H54 (cell line): ENCODE data around the gene ABCC4.
A peak's percentile ranks its signal among the peaks of the same experiment; 100 is the strongest.
"Not testable (repeated sequence)": the region's sequence is repeated elsewhere in the genome, so short reads cannot be mapped to it uniquely, and the experiment has no call there.

Source experiments
- DNase-seq: peaks from one replicate; pipeline ENCODE4 v3.0.0; 2011; ENCODE audit warnings: low spot score, mixed read lengths; ENCODE audit not compliant: insufficient read length
- FAIRE-seq: peaks from 3 replicates; lab custom pipeline; 2011; peaks lifted over from hg19 to GRCh38; lab: Jason Lieb, UNC
- POLR2A ChIP-seq: IDR thresholded peaks from 2 replicates; pipeline ENCODE4 v1.6.1; 2011; ENCODE audit warnings: low read depth, mild to moderate bottlenecking, low read length

Gene ABCC4

GRCh38 chr13:95199896-95200295 is 101.4 kb downstream of the ABCC4 start:
- DNase-seq (no peak), FAIRE-seq (no peak)
- no peak for TF ChIP-seq POLR2A

- not testable (repeated sequence) for FAIRE-seq, DNase-seq
These were observed 102.6 kb downstream of the ABCC4 start for GRCh38 chr13:95198606-95199005.

GRCh38 chr13:95197548-95197947 is 103.7 kb downstream of the ABCC4 start:
- no peak for TF ChIP-seq POLR2A
- DNase-seq: no peak
- FAIRE-seq: no peak

- peak; percentile 6 for FAIRE-seq
- no peak for TF ChIP-seq POLR2A
- DNase-seq: no peak
These were observed 106.1 kb downstream of the ABCC4 start for GRCh38 chr13:95195146-95195545.

GRCh38 chr13:95193509-95194230 is 107.6 kb downstream of the ABCC4 start:
- no peak for TF ChIP-seq POLR2A
- DNase-seq (no peak), FAIRE-seq (peak; percentile 65)

- FAIRE-seq: no peak
These were observed 108.3 kb downstream of the ABCC4 start for GRCh38 chr13:95192998-95193397.

GRCh38 chr13:95192564-95192945 is 108.7 kb downstream of the ABCC4 start:
- not testable (repeated sequence) for FAIRE-seq, DNase-seq

More at GRCh38 chr13:95192998-95193397, 108.3 kb downstream of the ABCC4 start:
- no peak for TF ChIP-seq POLR2A
- no peak for DNase-seq

- FAIRE-seq: peak; percentile 96
- DNase-seq: peak; percentile 76
- TF ChIP-seq POLR2A: no peak
These were observed 109.3 kb downstream of the ABCC4 start for GRCh38 chr13:95191821-95192563.

- FAIRE-seq: no peak
- DNase-seq: no peak
- TF ChIP-seq POLR2A: no peak
These were observed 113.1 kb downstream of the ABCC4 start for GRCh38 chr13:95188128-95188527.

- no peak for TF ChIP-seq POLR2A
- DNase-seq: no peak
- no peak for FAIRE-seq
These were observed 115.4 kb downstream of the ABCC4 start for GRCh38 chr13:95185851-95186250.

GRCh38 chr13:95185311-95185710 is 115.9 kb downstream of the ABCC4 start:
- no peak for DNase-seq
- FAIRE-seq: no peak

GRCh38 chr13:95184317-95184716 is 116.9 kb downstream of the ABCC4 start:
- TF ChIP-seq POLR2A: no peak

More at GRCh38 chr13:95185311-95185710, 115.9 kb downstream of the ABCC4 start:
- TF ChIP-seq POLR2A: no peak

GRCh38 chr13:95182570-95183265 is 118.5 kb downstream of the ABCC4 start:
- DNase-seq (no peak), FAIRE-seq (no peak)
- TF ChIP-seq POLR2A: no peak

More at GRCh38 chr13:95184317-95184716, 116.9 kb downstream of the ABCC4 start:
- FAIRE-seq (no peak), DNase-seq (no peak)

GRCh38 chr13:95181586-95181985 is 119.7 kb downstream of the ABCC4 start:
- FAIRE-seq (peak; percentile 15), DNase-seq (no peak)
- no peak for TF ChIP-seq POLR2A
